IPS DF 6.9 (cell line): ENCODE data around the gene CRTAP.
"Not testable (repeated sequence)": the region's sequence is repeated elsewhere in the genome, so short reads cannot be mapped to it uniquely, and the experiment has no call there.

Experiments
- DNase-seq: peaks from one replicate; pipeline ENCODE4 v3.0.0-alpha.2; 2013; ENCODE audit warnings: low read depth, low spot score
- H3K27ac ChIP-seq: one replicate; pipeline ENCODE4 v1.5.1; 2013; ENCODE audit warnings: low read length, control low read depth
- H3K27me3 ChIP-seq: 2 replicates; pipeline ENCODE4 v1.6.1; 2013; ENCODE audit warnings: mild to moderate bottlenecking, low read length; ENCODE audit not compliant: control insufficient read depth, insufficient read depth
- H3K36me3 ChIP-seq: 2 replicates; pipeline ENCODE4 v1.6.1; 2013; ENCODE audit warnings: low read length; ENCODE audit not compliant: control insufficient read depth, insufficient read depth
- H3K4me1 ChIP-seq: 2 replicates; pipeline ENCODE4 v1.6.1; 2013; ENCODE audit warnings: low read length; ENCODE audit not compliant: control insufficient read depth, insufficient read depth
- H3K4me3 ChIP-seq: 2 replicates; pipeline ENCODE4 v1.5.1; 2013; ENCODE audit warnings: mild to moderate bottlenecking, low read length
- H3K9me3 ChIP-seq: 2 replicates; pipeline ENCODE4 v1.6.1; 2013; ENCODE audit warnings: low read length, inconsistent platforms; ENCODE audit not compliant: control insufficient read depth, insufficient read depth
- WGBS: extraction: QIAGEN DNeasy Blood & Tissue Kit; methylation state at CpG from one replicate; pipeline ENCODE4 v1.1.7; 2013; ENCODE audit warnings: mixed read lengths, missing lambda C conversion rate; ENCODE audit not compliant: insufficient read length, insufficient coverage; 5-methylcytosine and 5-hydroxymethylcytosine counted together

The CRTAP gene

DNA sequence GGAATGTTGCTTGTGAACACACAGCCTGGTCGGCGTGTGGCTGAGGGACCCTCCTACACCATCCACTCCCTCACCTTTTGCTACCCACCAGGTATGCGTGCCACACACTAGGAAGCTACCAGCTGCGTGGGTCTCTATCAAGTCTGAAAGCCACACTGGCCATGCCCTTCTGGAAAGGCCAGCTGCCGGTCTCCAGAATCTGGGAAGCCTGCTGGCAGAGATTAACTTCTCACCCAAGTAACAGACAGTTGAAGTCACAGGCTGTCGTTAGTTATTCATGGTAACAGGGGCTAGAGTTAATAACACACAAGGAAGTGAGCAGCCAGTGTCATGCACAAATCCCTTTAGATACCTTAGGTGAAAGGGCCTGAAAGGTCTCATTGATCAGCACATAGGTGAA is 56.7 kb downstream of the CRTAP start:
- no peak for DNase-seq
- H3K36me3 ChIP-seq, result no peaks in the 10 kb centered on the region
- H3K4me1 ChIP-seq, result no peaks in the 10 kb centered on the region
- WGBS, result no CpG with 5 or more reads among the region's 6 CpGs
- H3K27ac ChIP-seq, result no peak overlapping the region
- no peaks in the 10 kb centered on the region for H3K27me3 ChIP-seq
- H3K4me3 ChIP-seq, result no peak overlapping the region
- no peaks in the 10 kb centered on the region for H3K9me3 ChIP-seq

DNA sequence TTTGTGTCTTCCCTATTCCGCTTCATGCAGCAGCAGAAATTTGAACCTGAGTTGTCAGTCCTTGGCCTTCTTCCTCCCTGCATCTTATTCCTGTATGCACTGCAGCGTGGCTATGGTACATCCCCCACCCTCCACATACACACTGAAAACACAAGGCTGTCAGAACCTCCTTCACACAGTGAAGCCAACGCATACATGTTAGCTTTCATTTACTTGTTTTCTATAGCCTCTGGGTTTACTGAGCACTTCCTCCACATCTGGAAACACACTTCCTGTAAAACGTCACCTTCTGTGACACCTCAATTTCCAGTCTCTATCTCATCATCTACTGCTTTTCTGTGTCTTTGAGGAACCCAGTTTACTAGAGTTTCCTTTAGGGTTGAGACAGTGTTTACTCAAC is 57.8 kb downstream of the CRTAP start:
- no peaks in the 10 kb centered on the region for H3K4me1 ChIP-seq
- no peak overlapping the region for H3K27ac ChIP-seq
- H3K4me3 ChIP-seq, result no peak overlapping the region
- no peaks in the 10 kb centered on the region for H3K9me3 ChIP-seq
- no peaks in the 10 kb centered on the region for H3K27me3 ChIP-seq
- H3K36me3 ChIP-seq, result no peaks in the 10 kb centered on the region
- WGBS, result no CpG with 5 or more reads among the region's 4 CpGs
- no peak for DNase-seq

DNA sequence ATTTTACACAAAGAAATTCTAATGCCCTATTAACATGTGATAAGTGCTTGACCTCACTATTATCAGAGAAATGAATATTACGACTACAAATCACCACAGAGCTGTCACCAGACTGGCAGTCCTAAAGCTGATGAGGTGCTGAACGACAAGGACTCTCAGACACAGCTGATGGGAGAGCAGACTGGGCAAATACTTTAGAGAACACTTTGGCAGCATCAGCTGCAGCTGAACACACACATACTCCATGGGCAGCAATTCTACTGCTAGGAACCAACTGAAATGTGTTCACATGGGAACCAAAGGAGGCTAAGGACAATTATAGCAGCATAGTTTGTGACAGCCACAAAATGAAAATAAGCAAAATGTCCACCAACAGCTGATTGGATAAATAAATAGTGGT is 59.3 kb downstream of the CRTAP start:
- no CpG with 5 or more reads among the region's 2 CpGs for WGBS
- Histone ChIP-seq H3K4me3 (no peak overlapping the region), H3K4me1 (no peaks in the 10 kb centered on the region), H3K9me3 (no peaks in the 10 kb centered on the region), H3K27ac (no peak overlapping the region), H3K27me3 (no peaks in the 10 kb centered on the region), H3K36me3 (no peaks in the 10 kb centered on the region)
- no peak for DNase-seq

DNA sequence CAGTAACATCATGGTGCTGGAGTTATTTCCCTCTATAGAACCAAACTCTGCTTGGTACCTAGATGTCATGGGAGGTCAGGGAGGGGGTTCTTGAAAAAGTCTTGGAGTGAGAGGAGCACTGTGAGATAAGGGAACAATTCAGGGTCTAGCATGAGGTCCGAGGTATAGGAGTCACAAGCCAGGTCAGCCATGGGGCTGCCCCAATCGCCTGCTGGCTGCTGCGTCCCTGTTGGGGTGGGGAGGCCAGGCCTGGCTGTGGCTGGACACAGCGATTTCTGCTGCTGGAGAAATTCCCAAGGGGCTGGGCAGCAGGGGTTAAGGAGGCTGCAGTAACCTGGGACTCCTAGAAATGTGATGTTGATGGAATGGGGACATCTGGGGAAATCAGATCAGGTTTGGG is 59.9 kb downstream of the CRTAP start:
- H3K9me3 ChIP-seq, result no peaks in the 10 kb centered on the region
- no peak overlapping the region for H3K4me3 ChIP-seq
- H3K27ac ChIP-seq, result no peak overlapping the region
- no peaks in the 10 kb centered on the region for H3K27me3 ChIP-seq
- H3K36me3 ChIP-seq, result no peaks in the 10 kb centered on the region
- DNase-seq, result no peak
- no peaks in the 10 kb centered on the region for H3K4me1 ChIP-seq
- no CpG with 5 or more reads among the region's 4 CpGs for WGBS

DNA sequence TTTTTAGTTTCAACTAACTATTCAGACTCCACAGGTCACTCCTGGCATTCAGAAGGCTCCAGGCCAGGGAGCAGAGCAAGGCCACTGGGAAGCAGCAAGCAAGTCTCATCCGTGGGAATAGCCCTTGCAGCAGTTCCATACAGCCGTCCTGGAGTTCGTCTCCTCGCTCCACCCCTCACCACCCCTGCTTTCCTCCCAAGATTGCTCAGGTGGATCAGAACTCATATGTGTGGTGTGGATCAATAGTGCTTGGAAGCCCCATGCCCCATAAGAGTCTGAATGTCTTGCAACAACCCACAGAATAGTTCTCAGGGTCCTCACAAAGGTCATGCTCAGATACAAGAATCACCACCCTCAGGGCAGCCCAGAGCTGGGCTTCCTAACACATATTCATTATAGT is 60.3 kb downstream of the CRTAP start:
- Histone ChIP-seq H3K27ac (no peak overlapping the region), H3K27me3 (no peaks in the 10 kb centered on the region), H3K4me3 (no peak overlapping the region), H3K4me1 (no peaks in the 10 kb centered on the region), H3K36me3 (no peaks in the 10 kb centered on the region), H3K9me3 (no peaks in the 10 kb centered on the region)
- DNase-seq, result no peak
- WGBS, result no CpG with 5 or more reads among the region's 4 CpGs

DNA sequence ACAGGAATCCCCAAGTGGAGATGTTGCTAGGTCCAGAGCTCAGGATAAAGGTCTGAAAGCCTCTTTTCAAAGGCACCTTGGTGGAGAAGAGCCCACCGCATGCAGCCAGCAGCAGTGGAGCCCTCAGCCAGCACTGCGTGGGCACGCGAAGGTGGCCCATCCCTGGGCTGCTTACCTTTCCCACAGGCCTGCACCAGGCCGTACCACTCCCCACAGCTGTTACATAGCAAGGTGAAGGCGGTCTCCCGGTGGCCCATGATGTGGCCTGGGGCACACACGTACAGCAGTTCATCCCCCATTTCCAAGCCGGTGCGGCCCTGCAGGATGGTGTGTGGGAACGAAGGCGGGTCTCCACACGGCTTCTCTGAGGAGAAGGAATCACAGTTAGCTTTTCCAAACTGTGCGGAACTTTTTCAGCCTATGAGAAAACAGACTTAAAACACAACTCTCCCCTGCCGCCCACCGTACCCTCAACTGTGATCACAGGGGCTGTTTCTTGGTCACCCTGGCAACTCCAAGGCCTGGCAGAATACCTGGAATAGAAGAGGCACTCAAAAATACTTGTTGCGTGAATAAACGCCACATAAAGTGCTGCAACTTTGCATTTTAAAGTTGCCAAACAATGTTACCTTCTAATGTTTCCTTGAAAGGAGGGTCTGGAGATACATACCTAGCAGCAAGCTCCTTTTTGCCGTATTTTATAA is 61.0 kb downstream of the CRTAP start:
- H3K27me3 ChIP-seq, result no peaks in the 10 kb centered on the region
- no peak for DNase-seq
- H3K4me1 ChIP-seq, result no peaks in the 10 kb centered on the region
- no CpG with 5 or more reads among the region's 19 CpGs for WGBS
- H3K9me3 ChIP-seq, result no peaks in the 10 kb centered on the region
- no peaks in the 10 kb centered on the region for H3K36me3 ChIP-seq
- no peak overlapping the region for H3K27ac ChIP-seq
- no peak overlapping the region for H3K4me3 ChIP-seq

DNA sequence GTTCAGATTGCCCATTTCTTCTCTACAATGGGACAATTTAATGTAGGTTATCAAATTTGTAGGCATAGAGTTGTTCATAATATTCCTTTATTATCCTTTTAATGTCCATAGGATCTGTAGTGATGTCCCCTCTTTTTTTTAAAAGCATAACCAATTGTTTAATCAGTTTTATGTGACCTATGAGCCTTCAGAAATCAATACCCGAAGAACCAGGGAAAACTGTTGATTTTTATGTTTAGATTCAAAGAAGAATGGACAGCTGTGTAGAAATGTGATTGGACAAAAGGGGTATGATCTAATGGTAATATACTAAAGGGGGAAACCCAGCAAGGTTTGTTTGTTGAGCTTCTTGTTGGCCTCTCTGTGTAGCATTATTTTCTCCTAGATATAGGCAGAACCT is 65.3 kb downstream of the CRTAP start:
- Histone ChIP-seq H3K4me3 (no peak overlapping the region), H3K36me3 (no peaks in the 10 kb centered on the region), H3K27me3 (no peaks in the 10 kb centered on the region), H3K9me3 (no peaks in the 10 kb centered on the region), H3K27ac (no peak overlapping the region), H3K4me1 (no peaks in the 10 kb centered on the region)
- DNase-seq, result no peak
- WGBS, result no CpG with 5 or more reads among the region's 1 CpG

DNA sequence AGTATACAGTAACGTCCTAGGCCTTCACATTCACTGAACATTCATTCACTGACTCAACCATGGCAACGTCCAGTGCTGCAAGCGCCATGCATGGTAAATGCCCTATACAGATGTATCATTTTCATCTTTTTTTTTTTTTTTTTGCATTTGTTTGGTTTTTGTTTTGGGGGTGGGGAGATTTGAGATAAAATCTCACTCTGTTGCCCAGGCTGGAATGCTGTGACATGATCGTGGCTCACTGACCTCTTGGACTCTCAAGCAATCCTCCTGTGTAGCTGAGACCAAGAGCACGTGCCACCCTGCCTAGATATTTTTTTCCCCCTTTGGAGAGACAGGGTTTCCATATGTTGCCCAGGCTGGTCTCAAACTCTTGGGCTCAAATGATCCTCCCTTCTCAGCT is 67.4 kb downstream of the CRTAP start:
- no peaks in the 10 kb centered on the region for H3K9me3 ChIP-seq
- no peaks in the 10 kb centered on the region for H3K36me3 ChIP-seq
- no CpG with 5 or more reads among the region's 5 CpGs for WGBS
- no peak overlapping the region for H3K4me3 ChIP-seq
- H3K27ac ChIP-seq, result no peak overlapping the region
- no peaks in the 10 kb centered on the region for H3K4me1 ChIP-seq
- no peak for DNase-seq
- H3K27me3 ChIP-seq, result no peaks in the 10 kb centered on the region

DNA sequence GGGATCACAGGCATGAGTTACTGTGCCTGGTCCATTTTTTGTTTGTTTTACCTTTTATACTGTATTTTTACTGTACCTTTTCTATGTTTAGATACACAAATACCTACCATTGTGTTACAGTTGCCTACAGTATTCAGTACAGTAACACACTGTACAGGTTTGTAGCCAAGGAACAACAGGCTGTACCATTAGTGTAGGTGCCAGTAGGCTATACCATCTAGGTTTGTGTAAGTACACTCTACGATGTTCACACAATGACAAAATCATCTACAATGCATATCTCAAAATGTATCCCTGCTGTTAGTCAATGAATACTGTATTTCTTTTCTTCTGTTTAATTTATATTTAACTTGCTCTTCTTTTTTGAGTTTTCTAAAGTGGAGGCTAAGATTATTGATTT is 67.8 kb downstream of the CRTAP start:
- not testable (repeated sequence) for DNase-seq, H3K4me3 ChIP-seq, H3K9me3 ChIP-seq, H3K36me3 ChIP-seq, H3K27ac ChIP-seq, H3K4me1 ChIP-seq, H3K27me3 ChIP-seq
- no CpG with 5 or more reads among the region's 1 CpG for WGBS

DNA sequence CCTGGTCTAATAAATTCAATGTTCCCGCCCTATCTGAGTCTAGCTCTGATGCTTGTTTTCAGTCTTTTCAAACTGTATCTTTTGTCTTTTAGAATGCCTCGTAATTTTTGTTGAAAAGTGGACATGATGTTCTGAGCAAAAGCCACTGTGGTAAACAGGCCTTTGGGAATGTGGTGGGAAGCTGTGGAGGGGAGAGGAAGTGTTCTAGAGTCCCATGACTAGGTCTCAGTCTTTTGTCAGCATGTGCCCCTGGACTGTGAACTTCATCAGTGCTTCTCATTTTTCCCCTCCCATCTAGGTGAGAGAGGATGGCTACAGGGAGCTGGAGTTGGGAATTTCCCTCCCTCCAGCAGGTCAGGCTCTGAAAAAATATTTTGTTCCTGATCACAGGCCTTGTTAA is 71.0 kb downstream of the CRTAP start:
- H3K27me3 ChIP-seq, result no peaks in the 10 kb centered on the region
- no peaks in the 10 kb centered on the region for H3K4me1 ChIP-seq
- H3K9me3 ChIP-seq, result no peaks in the 10 kb centered on the region
- no peak overlapping the region for H3K27ac ChIP-seq
- no peaks in the 10 kb centered on the region for H3K36me3 ChIP-seq
- H3K4me3 ChIP-seq, result no peak overlapping the region
- DNase-seq, result no peak
- WGBS, result no CpG with 5 or more reads among the region's 2 CpGs

DNA sequence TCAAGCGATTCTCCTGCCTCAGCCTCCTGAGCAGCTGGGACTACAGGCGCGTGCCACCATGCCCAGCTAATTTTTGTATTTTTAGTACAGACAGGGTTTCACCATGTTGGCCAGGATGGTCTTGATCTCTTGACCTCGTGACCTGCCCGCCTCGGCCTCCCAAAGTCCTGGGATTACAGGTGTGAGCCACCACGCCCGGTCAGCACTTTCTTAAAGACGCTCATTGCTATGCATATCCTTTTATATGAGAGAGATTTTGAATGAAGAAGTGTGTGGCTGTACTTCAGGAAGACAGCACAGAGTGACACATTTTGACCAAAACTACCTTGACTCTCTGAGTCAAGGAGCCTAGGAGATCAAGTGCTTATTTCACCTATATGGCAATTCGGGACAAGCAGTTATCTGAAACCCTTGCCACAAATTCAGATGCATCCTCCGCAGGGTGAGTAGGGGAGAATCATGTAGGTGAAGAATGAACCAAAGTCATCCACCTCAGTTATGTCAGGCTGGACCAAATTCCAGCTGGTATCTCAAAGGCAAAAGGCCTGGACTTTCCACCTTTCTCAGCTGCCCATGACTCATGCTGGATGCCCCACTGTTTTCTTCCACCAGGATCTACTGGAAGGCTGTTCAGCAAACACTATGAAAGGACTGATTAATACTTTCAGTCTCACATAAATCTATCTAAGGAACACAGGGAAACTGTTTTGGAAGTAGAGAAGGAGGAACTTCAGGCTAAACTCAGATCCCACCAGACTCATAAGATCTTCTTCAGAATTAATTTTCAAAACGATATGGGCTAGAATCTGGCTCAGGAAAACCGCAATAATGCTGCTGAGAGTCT is 72.9 kb downstream of the CRTAP start:
- no peak overlapping the region for H3K4me3 ChIP-seq
- H3K4me1 ChIP-seq, result no peaks in the 10 kb centered on the region
- H3K9me3 ChIP-seq, result no peaks in the 10 kb centered on the region
- DNase-seq, result no peak
- WGBS, result no CpG with 5 or more reads among the region's 13 CpGs
- no peaks in the 10 kb centered on the region for H3K27me3 ChIP-seq
- H3K27ac ChIP-seq, result no peak overlapping the region
- no peaks in the 10 kb centered on the region for H3K36me3 ChIP-seq
